GM12875 (cell line): ENCODE data around the gene PLCL2.

Source experiments
- H3K4me3 ChIP-seq: one replicate; pipeline ENCODE4 v1.5.1; 2011; ENCODE audit warnings: low read depth, low read length, control low read depth
- CTCF ChIP-seq: IDR thresholded peaks from 2 replicates; pipeline ENCODE4 v1.5.1; 2011; ENCODE audit warnings: low read depth, mild to moderate bottlenecking, control low read depth, inconsistent platforms, low read length, moderate library complexity, borderline replicate concordance; ENCODE audit not compliant: insufficient read depth

The PLCL2 gene

GRCh38 chr3:17025594-17026139 lies 140.9 kb downstream of the PLCL2 start:
- TF ChIP-seq CTCF, result no peak
- H3K4me3 ChIP-seq, result no peak overlapping the region

- no peak for TF ChIP-seq CTCF
- no peak overlapping the region for H3K4me3 ChIP-seq
Observed at GRCh38 chr3:17027318-17027717, 142.6 kb downstream of the PLCL2 start.

- TF ChIP-seq CTCF, result no peak
- H3K4me3 ChIP-seq, result no peak overlapping the region
Observed at GRCh38 chr3:17028363-17028762, 143.6 kb downstream of the PLCL2 start.

GRCh38 chr3:17030438-17030837 lies 145.7 kb downstream of the PLCL2 start:
- no peak overlapping the region for H3K4me3 ChIP-seq
- TF ChIP-seq CTCF, result no peak

GRCh38 chr3:17030956-17031652 lies 146.3 kb downstream of the PLCL2 start:
- no peak overlapping the region for H3K4me3 ChIP-seq

GRCh38 chr3:17032407-17033034 lies 147.8 kb downstream of the PLCL2 start:
- H3K4me3 ChIP-seq, result no peak overlapping the region
- TF ChIP-seq CTCF, result peak; percentile 44; the same call in 1 of the 2 replicates

More at GRCh38 chr3:17030956-17031652, 146.3 kb downstream of the PLCL2 start:
- TF ChIP-seq CTCF, result no peak
